Measurements from ENCODE around the gene FAM174C. TPM values are rescaled to one million over a fixed set of nuclear protein-coding genes. Genes with fewer than 3 reads are reported as not detected.

FAM174C gene
- total RNA-seq, 1 donor from 2014 or later: 64.8 TPM

DNA sequence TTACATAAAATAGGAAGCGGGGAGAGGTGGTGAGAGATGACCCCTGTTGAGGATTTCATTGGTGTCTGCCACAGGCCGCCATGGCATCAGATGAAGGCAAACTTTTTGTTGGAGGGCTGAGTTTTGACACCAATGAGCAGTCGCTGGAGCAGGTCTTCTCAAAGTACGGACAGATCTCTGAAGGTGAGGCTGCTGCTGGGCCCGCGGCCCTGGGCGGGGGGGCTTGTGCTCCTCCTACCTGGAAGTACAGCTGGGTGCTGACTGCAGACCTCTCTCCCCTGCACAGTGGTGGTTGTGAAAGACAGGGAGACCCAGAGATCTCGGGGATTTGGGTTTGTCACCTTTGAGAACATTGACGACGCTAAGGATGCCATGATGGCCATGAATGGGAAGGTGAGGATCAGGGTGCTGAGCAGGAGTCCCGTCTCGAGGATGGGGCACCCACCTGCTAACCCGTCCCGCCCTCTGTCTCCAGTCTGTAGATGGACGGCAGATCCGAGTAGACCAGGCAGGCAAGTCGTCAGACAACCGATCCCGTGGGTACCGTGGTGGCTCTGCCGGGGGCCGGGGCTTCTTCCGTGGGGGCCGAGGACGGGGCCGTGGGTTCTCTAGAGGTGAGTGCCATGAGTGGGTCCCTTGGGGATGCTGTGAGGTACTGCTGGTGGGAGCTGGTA, 4.3 kb upstream of the FAM174C start:
- no peak for TF ChIP-seq CTCF (IDR thresholded peaks at IDR 0.05)
- TF ChIP-seq POLR2AphosphoS5 (IDR thresholded peaks at IDR 0.05; ENCODE audit: insufficient read depth in 1 of 2, low read depth in 1 of 2): no peak
- no peak for TF ChIP-seq POLR2A (IDR thresholded peaks at IDR 0.05)
- intact Hi-C loops (cut with DNase I): loop anchor here (10.0 kb wide), 2 partner anchors 114 to 174 kb away; partner anchors contain the start of gene NDUFS7
- Histone ChIP-seq H3K27ac (peak overlapping the region; percentile 99), H3K4me1 (peaks cover 83% of the 10 kb centered on the region), H3K27me3 (no peaks in the 10 kb centered on the region), H3K4me3 (peak overlapping the region; percentile 63 to 94), H3K9me3 (no peaks in the 10 kb centered on the region), H3K36me3 (peaks cover 0 to 48% of the 10 kb centered on the region in 2 donors)
- DNase-seq (ENCODE audit: extremely low spot score in 2 of 2): no peak

- Histone ChIP-seq H3K4me3 (peak overlapping the region; percentile 63 to 94), H3K27me3 (no peaks in the 10 kb centered on the region), H3K4me1 (peaks cover 83% of the 10 kb centered on the region), H3K27ac (peak overlapping the region; percentile 99), H3K36me3 (peaks cover 0 to 48% of the 10 kb centered on the region in 2 donors), H3K9me3 (no peaks in the 10 kb centered on the region)
- no peak for TF ChIP-seq POLR2AphosphoS5 (IDR thresholded peaks at IDR 0.05; ENCODE audit: insufficient read depth in 1 of 2, low read depth in 1 of 2)
- TF ChIP-seq POLR2A (IDR thresholded peaks at IDR 0.05): no peak
- no peak for TF ChIP-seq CTCF (IDR thresholded peaks at IDR 0.05)
- intact Hi-C loops (cut with DNase I): loop anchor here (10.0 kb wide), 2 partner anchors 113 to 173 kb away; partner anchors contain the start of gene NDUFS7
- DNase-seq (ENCODE audit: extremely low spot score in 2 of 2): no peak
These were observed 3.6 kb upstream of the FAM174C start for GRCh38 chr19:1271528-1272422.

DNA sequence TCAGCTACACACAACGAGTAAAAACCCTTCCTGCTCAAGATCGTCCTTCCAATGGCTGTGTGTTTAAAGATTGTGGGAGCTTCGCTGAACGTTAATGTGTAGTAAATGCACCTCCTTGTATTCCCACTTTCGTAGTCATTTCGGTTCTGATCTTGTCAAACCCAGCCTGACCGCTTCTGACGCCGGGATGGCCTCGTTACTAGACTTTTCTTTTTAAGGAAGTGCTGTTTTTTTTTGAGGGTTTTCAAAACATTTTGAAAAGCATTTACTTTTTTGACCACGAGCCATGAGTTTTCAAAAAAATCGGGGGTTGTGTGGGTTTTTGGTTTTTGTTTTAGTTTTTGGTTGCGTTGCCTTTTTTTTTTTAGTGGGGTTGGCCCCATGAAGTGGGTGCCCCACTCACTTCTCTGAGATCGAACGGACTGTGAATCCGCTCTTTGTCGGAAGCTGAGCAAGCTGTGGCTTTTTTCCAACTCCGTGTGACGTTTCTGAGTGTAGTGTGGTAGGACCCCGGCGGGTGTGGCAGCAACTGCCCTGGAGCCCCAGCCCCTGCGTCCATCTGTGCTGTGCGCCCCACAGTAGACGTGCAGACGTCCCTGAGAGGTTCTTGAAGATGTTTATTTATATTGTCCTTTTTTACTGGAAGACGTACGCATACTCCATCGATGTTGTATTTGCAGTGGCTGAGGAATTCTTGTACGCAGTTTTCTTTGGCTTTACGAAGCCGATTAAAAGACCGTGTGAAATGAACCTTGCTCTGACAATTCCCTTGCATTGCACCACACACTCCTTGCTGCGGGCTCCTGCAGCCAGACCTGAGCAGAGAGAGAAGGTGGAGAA, 2.7 kb upstream of the FAM174C start:
- intact Hi-C loops (cut with DNase I): loop anchor here (10.0 kb wide), 2 partner anchors 112 to 172 kb away; partner anchors contain the start of gene NDUFS7
- Histone ChIP-seq H3K9me3 (no peaks in the 10 kb centered on the region), H3K4me3 (peak overlapping the region in 1 of 2 donors; percentile 94), H3K27me3 (no peaks in the 10 kb centered on the region), H3K27ac (peak overlapping the region; percentile 98), H3K36me3 (peaks cover 0 to 55% of the 10 kb centered on the region in 2 donors), H3K4me1 (peaks cover 77% of the 10 kb centered on the region)
- DNase-seq (ENCODE audit: extremely low spot score in 2 of 2): no peak
- TF ChIP-seq POLR2AphosphoS5 (IDR thresholded peaks at IDR 0.05; ENCODE audit: insufficient read depth in 1 of 2, low read depth in 1 of 2) (no peak), CTCF (IDR thresholded peaks at IDR 0.05) (no peak), POLR2A (IDR thresholded peaks at IDR 0.05) (no peak)

DNA sequence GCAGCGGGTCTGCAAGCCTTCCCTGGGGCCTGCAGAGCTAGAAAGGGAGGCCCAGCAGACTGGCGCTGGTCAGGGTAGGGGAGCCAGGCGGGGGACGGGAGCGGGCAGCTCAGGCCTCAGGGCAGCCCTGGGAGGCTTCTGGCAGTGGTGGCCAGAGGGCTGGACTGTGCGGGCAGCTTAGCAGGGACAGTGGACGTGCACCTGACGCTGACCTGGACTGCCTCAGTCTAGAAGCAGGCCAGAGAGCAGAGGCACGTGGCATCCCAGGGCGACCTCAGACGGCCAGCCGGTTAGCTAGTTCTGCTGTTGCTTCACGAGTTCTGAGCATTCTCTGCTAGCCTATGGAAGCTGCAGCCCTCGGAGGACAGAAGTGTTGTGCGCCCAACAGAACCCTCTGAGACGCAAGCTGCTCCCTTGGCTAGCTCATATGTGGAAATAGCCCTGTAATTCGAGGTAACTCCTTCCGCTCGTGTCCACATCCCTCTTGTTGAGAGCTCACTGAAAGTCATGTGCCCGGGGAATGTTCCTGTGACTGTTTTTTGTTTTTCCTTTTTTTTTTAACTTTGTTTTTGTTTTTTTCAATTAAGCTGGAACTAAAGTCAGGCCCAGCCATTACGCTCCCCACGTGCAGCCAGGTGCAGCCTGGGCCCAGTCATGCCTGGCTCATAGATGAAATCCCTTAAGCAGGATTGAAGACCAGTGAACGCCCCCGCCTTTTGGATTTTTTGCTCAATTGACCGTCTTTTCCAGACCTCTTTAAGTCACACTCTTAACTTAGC, 1.9 kb upstream of the FAM174C start:
- no peaks in the 10 kb centered on the region for H3K9me3 ChIP-seq
- H3K36me3 ChIP-seq: peaks cover 0 to 58% of the 10 kb centered on the region in 2 donors
- H3K4me1 ChIP-seq: peaks cover 69% of the 10 kb centered on the region
- no peak for DNase-seq (ENCODE audit: extremely low spot score in 2 of 2)
- intact Hi-C loops (cut with DNase I): loop anchor here (10.0 kb wide), 2 partner anchors 111 to 171 kb away; partner anchors contain the start of gene NDUFS7
- H3K27ac ChIP-seq: peak overlapping the region; percentile 98
- no peaks in the 10 kb centered on the region for H3K27me3 ChIP-seq
- TF ChIP-seq CTCF (IDR thresholded peaks at IDR 0.05) (no peak), POLR2A (IDR thresholded peaks at IDR 0.05) (no peak), POLR2AphosphoS5 (IDR thresholded peaks at IDR 0.05; ENCODE audit: insufficient read depth in 1 of 2, low read depth in 1 of 2) (no peak)
- H3K4me3 ChIP-seq: no peak overlapping the region

All from vagina (tissue), 2 donors.